ENCODE data around the gene SP4.

Gene SP4

GRCh38 chr7:21448974-21449373 lies 21.1 kb downstream of the SP4 start:
- no peak for DNase-seq

- no peak for DNase-seq
Measured at GRCh38 chr7:21450076-21450475, 22.2 kb downstream of the SP4 start.

- no peak for DNase-seq
Measured at GRCh38 chr7:21450941-21451340, 23.1 kb downstream of the SP4 start.

- no peak for DNase-seq
Measured at GRCh38 chr7:21454182-21454581, 26.3 kb downstream of the SP4 start.

GRCh38 chr7:21454906-21455305 lies 27.0 kb downstream of the SP4 start:
- no peak for DNase-seq

GRCh38 chr7:21461282-21461681 lies 33.4 kb downstream of the SP4 start:
- DNase-seq: no peak

- no peak for DNase-seq
Measured at GRCh38 chr7:21462081-21462480, 34.2 kb downstream of the SP4 start.

GRCh38 chr7:21463524-21463923 lies 35.6 kb downstream of the SP4 start:
- DNase-seq: no peak

GRCh38 chr7:21468969-21469368 lies 41.1 kb downstream of the SP4 start:
- DNase-seq: no peak

- no peak for DNase-seq
Measured at GRCh38 chr7:21469894-21470293, 42.0 kb downstream of the SP4 start.

GRCh38 chr7:21472029-21472428 lies 44.1 kb downstream of the SP4 start:
- no peak for DNase-seq

GRCh38 chr7:21476429-21476828 lies 48.5 kb downstream of the SP4 start:
- no peak for DNase-seq

- DNase-seq: no peak
Measured at GRCh38 chr7:21480693-21481403, 53.0 kb downstream of the SP4 start.

- no peak for DNase-seq
Measured at GRCh38 chr7:21486511-21486910, 58.6 kb downstream of the SP4 start.

GRCh38 chr7:21495731-21496130 lies 67.8 kb downstream of the SP4 start:
- DNase-seq: no peak

GRCh38 chr7:21497072-21497471 lies 69.2 kb downstream of the SP4 start:
- DNase-seq: no peak

- DNase-seq: no peak
Measured at GRCh38 chr7:21500117-21500832, 72.4 kb downstream of the SP4 start.

GRCh38 chr7:21504021-21504420 lies 76.1 kb downstream of the SP4 start:
- DNase-seq: no peak

GRCh38 chr7:21507627-21508343 lies 79.9 kb downstream of the SP4 start:
- DNase-seq: no peak

- no peak for DNase-seq
Measured at GRCh38 chr7:21508538-21508937, 80.7 kb downstream of the SP4 start.

- DNase-seq: no peak
Measured at GRCh38 chr7:21514062-21514461, 86.2 kb downstream of the SP4 start.

- no peak for DNase-seq
Measured at GRCh38 chr7:21524680-21525079, 96.8 kb downstream of the SP4 start.

- DNase-seq: no peak
Measured at GRCh38 chr7:21526007-21526406, 98.1 kb downstream of the SP4 start.

GRCh38 chr7:21526448-21526847 lies 98.6 kb downstream of the SP4 start:
- DNase-seq: no peak
